Hepatocyte (in vitro differentiated cells): Measurements from ENCODE around the gene HAUS7.

Source experiments
- CTCF ChIP-seq: fragments of 200-600 bp; sonication (generic); IDR thresholded peaks from 2 replicates; pipeline ENCODE4 v1.5.1; 2016; ENCODE audit warnings: antibody characterized with exemption, mild to moderate bottlenecking; ENCODE audit not compliant: poor library complexity
- EZH2 ChIP-seq: fragments of 200-600 bp; sonication (generic); IDR thresholded peaks from 2 replicates; pipeline ENCODE4 v1.6.1; 2016; ENCODE audit warnings: antibody characterized with exemption, mild to moderate bottlenecking, borderline replicate concordance

- TF ChIP-seq EZH2 (no peak), CTCF (peak; percentile 43)
Observed at GRCh38 chrX:153400146-153401132, 69.9 kb downstream of the HAUS7 start.
